ENCODE results near the gene NPW.

NPW gene

GRCh38 chr16:2058872-2059271, 39.3 kb downstream of the NPW start:
- TF ChIP-seq CTCF (conservative IDR thresholded peaks at IDR 0.05) = no peak
- no peak overlapping the region for H3K27ac ChIP-seq

GRCh38 chr16:2060346-2060745, 40.8 kb downstream of the NPW start:
- H3K27ac ChIP-seq = no peak overlapping the region
- TF ChIP-seq CTCF (conservative IDR thresholded peaks at IDR 0.05) = no peak

- no peak for TF ChIP-seq CTCF (conservative IDR thresholded peaks at IDR 0.05)
- H3K27ac ChIP-seq = no peak overlapping the region
These were observed 41.4 kb downstream of the NPW start for GRCh38 chr16:2061023-2061422.

GRCh38 chr16:2061526-2061925, 41.9 kb downstream of the NPW start:
- no peak overlapping the region for H3K27ac ChIP-seq
- TF ChIP-seq CTCF (conservative IDR thresholded peaks at IDR 0.05) = no peak

- no peak for TF ChIP-seq CTCF (conservative IDR thresholded peaks at IDR 0.05)
- no peak overlapping the region for H3K27ac ChIP-seq
These were observed 43.2 kb downstream of the NPW start for GRCh38 chr16:2062801-2063200.

GRCh38 chr16:2063861-2064260, 44.3 kb downstream of the NPW start:
- no peak overlapping the region for H3K27ac ChIP-seq
- no peak for TF ChIP-seq CTCF (conservative IDR thresholded peaks at IDR 0.05)

GRCh38 chr16:2064368-2064945, 44.9 kb downstream of the NPW start:
- TF ChIP-seq CTCF (conservative IDR thresholded peaks at IDR 0.05) = no peak
- no peak overlapping the region for H3K27ac ChIP-seq

Measured in VCaP (cell line).